ENCODE results near the gene TAF5L. TPM values are rescaled to one million over a fixed set of nuclear protein-coding genes. Genes with fewer than 3 reads are reported as not detected.
A peak's percentile ranks its signal among the peaks of the same experiment; 100 is the strongest.

Gene TAF5L
- total and polyA plus RNA-seq, 2 experiments from 2014 or later: 5.4 to 13.0 TPM

- peaks cover 18% of the 10 kb centered on the region for H4K20me1 ChIP-seq (ENCODE audit: insufficient read depth, poor library complexity, severe bottlenecking)
- no peak overlapping the region for H3K4me3 ChIP-seq
- H3K4me1 ChIP-seq (ENCODE audit: insufficient read depth): peaks cover 29% of the 10 kb centered on the region
- H3K36me3 ChIP-seq (replicated peaks; ENCODE audit: insufficient read depth, low read depth): no peaks in the 10 kb centered on the region
- no peak for DNase-seq (ENCODE audit: low spot score)
- peak overlapping the region; percentile 93 for H3K4me2 ChIP-seq
- no peaks in the 10 kb centered on the region for H3K9me2 ChIP-seq (replicated peaks; ENCODE audit: insufficient read depth)
- H3K27ac ChIP-seq: no peak overlapping the region
- TF ChIP-seq EZH2 (IDR thresholded peaks at IDR 0.05; ENCODE audit: borderline replicate concordance): no peak
- no peak for TF ChIP-seq EZH2phosphoT487 (IDR thresholded peaks at IDR 0.05; ENCODE audit: low read depth, severe bottlenecking, unreplicated experiment)
- TF ChIP-seq CTCF (IDR thresholded peaks at IDR 0.05; ENCODE audit: poor library complexity): no peak
- H3K27me3 ChIP-seq: no peaks in the 10 kb centered on the region
- no peak overlapping the region for H2AFZ ChIP-seq
- no peaks in the 10 kb centered on the region for H3K9me3 ChIP-seq (ENCODE audit: low read depth)
- H3K79me2 ChIP-seq: peaks cover 79% of the 10 kb centered on the region
- WGBS (ENCODE audit: low lambda C conversion rate, missing lambda C conversion rate): 74% methylated on average over 10 of the region's 10 CpGs
Measured at GRCh38 chr1:229554886-229555621, 70.9 kb downstream of the TAF5L start.

DNA sequence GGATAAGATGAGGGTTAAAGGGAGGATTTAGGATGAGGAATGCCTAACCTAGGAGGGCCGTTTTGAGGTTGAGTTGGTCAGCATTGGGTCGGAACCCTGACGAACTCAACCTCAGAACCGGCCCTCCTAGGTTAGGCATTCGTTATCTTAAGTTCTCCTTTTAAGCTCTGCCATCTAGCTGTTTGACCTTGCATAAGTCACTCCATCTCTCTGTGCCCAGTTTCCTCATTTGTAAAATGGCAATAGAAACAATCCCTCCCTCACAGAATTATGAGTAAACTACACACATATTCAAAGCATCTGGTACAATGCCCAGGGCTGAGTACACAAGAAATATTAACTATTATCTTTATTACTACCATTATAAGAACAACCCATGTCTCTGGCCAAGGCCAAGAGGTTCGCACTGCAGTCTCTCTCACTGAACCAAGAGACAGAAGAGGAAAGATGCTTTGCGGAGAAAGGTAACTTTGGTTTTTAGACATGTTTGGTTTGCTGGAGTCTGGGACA is 72.2 kb downstream of the TAF5L start:
- TF ChIP-seq EZH2phosphoT487 (IDR thresholded peaks at IDR 0.05; ENCODE audit: low read depth, severe bottlenecking, unreplicated experiment) (no peak), CTCF (IDR thresholded peaks at IDR 0.05; ENCODE audit: poor library complexity) (no peak), EZH2 (IDR thresholded peaks at IDR 0.05; ENCODE audit: borderline replicate concordance) (no peak)
- Histone ChIP-seq H3K4me1 (ENCODE audit: insufficient read depth) (peaks cover 24% of the 10 kb centered on the region), H3K36me3 (replicated peaks; ENCODE audit: insufficient read depth, low read depth) (no peaks in the 10 kb centered on the region), H2AFZ (no peak overlapping the region), H3K9me2 (replicated peaks; ENCODE audit: insufficient read depth) (no peaks in the 10 kb centered on the region), H3K9me3 (ENCODE audit: low read depth) (no peaks in the 10 kb centered on the region), H3K79me2 (peaks cover 92% of the 10 kb centered on the region), H3K27ac (no peak overlapping the region), H4K20me1 (ENCODE audit: insufficient read depth, poor library complexity, severe bottlenecking) (peaks cover 23% of the 10 kb centered on the region), H3K4me3 (no peak overlapping the region), H3K4me2 (no peak overlapping the region), H3K27me3 (no peaks in the 10 kb centered on the region)
- DNase-seq (ENCODE audit: low spot score): no peak
- WGBS (ENCODE audit: low lambda C conversion rate, missing lambda C conversion rate): 95% methylated on average over 7 of the region's 7 CpGs

DNA sequence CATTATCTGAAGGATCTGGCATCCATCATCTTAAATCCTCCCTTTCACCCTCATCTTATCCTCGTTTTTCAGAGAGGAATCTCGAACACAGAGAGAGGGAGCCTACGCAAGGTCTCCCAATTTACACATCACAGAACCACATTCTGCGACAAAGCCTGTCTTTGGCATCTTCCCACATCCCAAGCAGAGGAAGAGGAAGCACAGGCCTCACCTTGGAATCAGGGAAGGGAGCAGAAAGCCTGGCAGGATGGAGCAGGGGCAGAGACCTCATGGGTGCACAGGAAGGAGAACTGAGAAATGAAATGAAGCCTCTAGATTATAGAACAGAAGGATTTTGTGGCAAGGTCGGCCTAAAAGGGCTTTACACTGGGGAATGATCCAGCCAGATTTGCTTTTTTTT is 73.2 kb downstream of the TAF5L start:
- no peak overlapping the region for H2AFZ ChIP-seq
- no peaks in the 10 kb centered on the region for H3K36me3 ChIP-seq (replicated peaks; ENCODE audit: insufficient read depth, low read depth)
- WGBS (ENCODE audit: low lambda C conversion rate, missing lambda C conversion rate): 83% methylated on average over 5 of the region's 5 CpGs
- no peaks in the 10 kb centered on the region for H3K9me2 ChIP-seq (replicated peaks; ENCODE audit: insufficient read depth)
- H3K27me3 ChIP-seq: no peaks in the 10 kb centered on the region
- H3K4me2 ChIP-seq: no peak overlapping the region
- DNase-seq (ENCODE audit: low spot score): no peak
- TF ChIP-seq EZH2phosphoT487 (IDR thresholded peaks at IDR 0.05; ENCODE audit: low read depth, severe bottlenecking, unreplicated experiment): no peak
- TF ChIP-seq EZH2 (IDR thresholded peaks at IDR 0.05; ENCODE audit: borderline replicate concordance): no peak
- TF ChIP-seq CTCF (IDR thresholded peaks at IDR 0.05; ENCODE audit: poor library complexity): no peak
- peaks cover 24% of the 10 kb centered on the region for H4K20me1 ChIP-seq (ENCODE audit: insufficient read depth, poor library complexity, severe bottlenecking)
- H3K79me2 ChIP-seq: peaks cover 95% of the 10 kb centered on the region
- H3K4me1 ChIP-seq (ENCODE audit: insufficient read depth): peaks cover 24% of the 10 kb centered on the region
- no peak overlapping the region for H3K27ac ChIP-seq
- no peaks in the 10 kb centered on the region for H3K9me3 ChIP-seq (ENCODE audit: low read depth)
- H3K4me3 ChIP-seq: no peak overlapping the region

All from hepatocyte (in vitro differentiated cells).